ENCODE results near the gene DUSP3. TPM values are rescaled to one million over a fixed set of nuclear protein-coding genes. Genes with fewer than 3 reads are reported as not detected.

The DUSP3 gene
- total RNA-seq, 2 experiments from 2014 or later, result 12.2 to 13.5 TPM

DNA sequence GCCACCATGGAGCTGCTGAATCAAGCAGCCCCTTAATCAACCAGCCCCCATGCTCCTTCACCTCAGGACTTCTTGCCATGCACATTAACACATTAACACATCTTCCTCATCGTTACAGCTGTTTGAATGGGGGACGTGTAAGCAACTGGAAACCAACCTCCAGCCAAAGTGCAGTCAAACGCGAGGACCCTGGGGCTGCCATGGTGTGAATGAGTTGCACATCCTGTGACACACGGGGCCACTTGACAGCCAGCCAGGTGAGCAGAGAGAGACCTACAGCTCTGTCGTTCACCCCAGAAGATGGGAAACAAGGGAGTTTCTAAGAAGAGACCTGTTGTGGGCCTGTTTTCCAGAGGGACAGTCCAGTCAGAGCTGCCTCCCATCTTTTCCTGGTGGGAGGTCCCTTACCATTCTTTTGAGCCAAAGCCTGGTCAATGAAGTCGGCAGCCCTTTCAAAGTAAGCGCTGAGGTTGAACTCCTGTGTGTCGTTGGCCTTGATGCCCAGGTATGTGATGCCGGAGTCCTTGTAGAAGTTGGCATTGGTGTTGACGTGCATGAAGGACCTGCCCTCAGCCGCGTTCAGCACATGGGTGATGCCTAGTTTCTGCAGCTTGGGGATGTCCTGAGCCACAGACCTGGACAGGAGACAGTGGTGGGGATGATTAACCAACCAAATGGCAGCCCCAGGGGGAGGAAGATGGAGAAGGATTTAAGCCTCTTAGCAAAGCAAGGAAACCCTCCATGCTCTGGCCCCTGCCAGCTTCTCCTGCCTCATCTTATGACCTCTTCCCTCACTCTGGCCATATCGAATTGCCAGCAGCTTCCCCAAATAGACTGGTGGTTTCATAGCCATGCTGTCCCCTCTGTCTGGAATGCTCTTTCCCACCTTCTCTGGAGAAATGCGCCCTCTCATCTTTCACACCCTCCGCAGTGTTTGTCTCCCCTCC, 4.2 kb downstream of the DUSP3 start:
- CTCF ChIA-PET, result interaction anchor here (0.7 to 2.7 kb wide), 4 partner anchors 8 to 198 kb away, joined by 3 to 15 read pairs (median 4); no protein-coding TSS in a partner anchor
- H3K27ac Mint-ChIP-seq, result no peak overlapping the region
- DNase-seq, result no peak
- intact Hi-C loops (cut with micrococcal nuclease), result no loop called here
- peaks cover 19% of the 10 kb centered on the region for H3K36me3 Mint-ChIP-seq (ENCODE audit: low read depth)
- H3K4me1 Mint-ChIP-seq (ENCODE audit: low read depth), result peaks cover 9% of the 10 kb centered on the region
- H3K4me3 Mint-ChIP-seq, result no peak overlapping the region
- H3K9me3 Mint-ChIP-seq, result no peaks in the 10 kb centered on the region
- no peaks in the 10 kb centered on the region for H3K27me3 Mint-ChIP-seq (ENCODE audit: low read depth)

DNA sequence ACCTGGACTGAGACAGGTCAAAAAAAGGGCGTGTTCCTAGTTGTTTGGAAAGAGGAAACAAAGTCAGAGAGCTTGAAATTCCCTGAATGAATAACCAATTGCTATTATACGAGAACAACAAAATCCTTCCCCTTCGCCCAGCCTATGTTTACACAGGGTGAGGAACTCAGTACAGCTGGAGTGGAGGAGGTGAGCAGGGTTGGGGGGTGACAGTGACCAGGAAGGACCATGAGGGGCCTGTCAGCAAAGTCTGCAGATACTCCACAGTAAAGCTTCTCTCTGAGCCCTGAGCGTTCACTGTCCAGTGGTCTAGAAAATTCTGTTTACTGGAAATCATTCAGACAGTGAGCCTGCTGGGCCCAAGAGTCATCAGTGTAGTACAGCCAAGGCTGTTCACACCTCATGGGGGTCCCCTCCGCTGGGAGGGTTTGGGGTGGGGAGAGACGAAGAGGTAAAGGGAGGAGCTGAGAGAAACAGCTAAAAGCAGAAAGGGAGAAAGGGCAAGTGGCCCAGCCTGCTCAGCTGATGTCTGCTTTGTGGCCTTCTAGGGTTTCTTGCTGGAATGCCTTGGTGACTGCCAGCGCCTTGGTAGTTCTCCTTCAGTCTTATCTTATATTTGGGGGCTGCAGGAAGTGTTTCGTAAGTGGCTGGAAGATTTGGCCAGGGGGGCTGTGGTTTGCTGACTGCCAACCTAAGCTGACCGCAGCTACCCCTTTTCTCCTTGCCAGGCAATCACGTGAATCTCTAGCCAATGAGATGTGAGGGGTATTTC, 5.7 kb downstream of the DUSP3 start:
- H3K27me3 Mint-ChIP-seq (ENCODE audit: low read depth), result no peaks in the 10 kb centered on the region
- H3K9me3 Mint-ChIP-seq, result no peaks in the 10 kb centered on the region
- CTCF ChIA-PET, result interaction anchor here (0.9 to 1.7 kb wide), 3 partner anchors 12 to 78 kb away, joined by 3 to 4 read pairs (median 4); partner anchors contain the start of gene SOST
- H3K36me3 Mint-ChIP-seq (ENCODE audit: low read depth), result peaks cover 20% of the 10 kb centered on the region
- no peak for DNase-seq
- intact Hi-C loops (cut with micrococcal nuclease), result no loop called here
- no peak overlapping the region for H3K4me3 Mint-ChIP-seq
- peaks cover 4% of the 10 kb centered on the region for H3K4me1 Mint-ChIP-seq (ENCODE audit: low read depth)
- no peak overlapping the region for H3K27ac Mint-ChIP-seq

DNA sequence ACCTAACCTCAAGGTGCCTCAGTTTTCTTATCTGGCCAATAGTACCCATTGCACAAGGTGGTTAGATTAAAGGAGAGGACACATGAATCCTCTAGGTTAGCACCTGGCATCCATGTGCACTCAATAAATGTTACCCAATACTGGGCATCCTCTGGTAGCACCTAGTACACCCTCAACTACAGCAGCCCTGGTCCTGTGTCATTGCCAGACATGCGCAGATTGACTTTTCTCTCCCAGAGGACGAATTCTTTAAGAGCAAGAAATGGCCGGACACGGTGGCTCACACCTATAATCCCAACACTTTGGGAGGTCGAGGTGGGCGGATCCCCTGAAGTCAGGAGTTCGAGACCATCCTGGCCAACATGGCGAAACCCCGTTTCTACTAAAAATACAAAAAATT, 7.3 kb downstream of the DUSP3 start:
- peaks cover under 1% of the 10 kb centered on the region for H3K4me1 Mint-ChIP-seq (ENCODE audit: low read depth)
- H3K27ac Mint-ChIP-seq, result no peak overlapping the region
- no peak overlapping the region for H3K4me3 Mint-ChIP-seq
- DNase-seq, result no peak
- peaks cover 20% of the 10 kb centered on the region for H3K36me3 Mint-ChIP-seq (ENCODE audit: low read depth)
- no peaks in the 10 kb centered on the region for H3K9me3 Mint-ChIP-seq
- no peaks in the 10 kb centered on the region for H3K27me3 Mint-ChIP-seq (ENCODE audit: low read depth)
- CTCF ChIA-PET, result interaction anchor here (0.6 kb wide), 1 partner anchor 126 kb away, joined by 7 read pairs; no protein-coding TSS in a partner anchor
- intact Hi-C loops (cut with micrococcal nuclease), result no loop called here

DNA sequence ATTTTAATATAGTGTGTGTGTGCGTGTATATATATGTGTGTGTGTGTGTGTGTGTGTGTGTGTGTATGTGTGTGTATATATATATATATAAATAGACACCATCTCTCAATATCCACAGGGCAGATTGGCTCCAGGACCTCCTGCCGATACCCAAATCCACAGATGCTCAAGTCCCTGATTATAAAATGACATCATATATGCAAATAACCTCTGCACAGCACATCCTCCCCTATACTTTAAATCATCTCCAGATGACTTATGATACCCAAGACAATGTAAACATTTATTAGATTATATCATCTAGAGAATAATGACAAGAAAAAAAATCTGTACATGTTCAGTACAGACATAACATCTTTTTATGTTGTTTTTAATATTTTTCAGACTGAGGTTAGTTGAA, 7.8 kb downstream of the DUSP3 start:
- Mint-ChIP-seq H3K4me3 (no peak overlapping the region), H3K9me3 (no peaks in the 10 kb centered on the region), H3K36me3 (ENCODE audit: low read depth) (peaks cover 22% of the 10 kb centered on the region), H3K27ac (no peak overlapping the region), H3K27me3 (ENCODE audit: low read depth) (no peaks in the 10 kb centered on the region), H3K4me1 (ENCODE audit: low read depth) (no peaks in the 10 kb centered on the region)
- intact Hi-C loops (cut with micrococcal nuclease), result no loop called here
- CTCF ChIA-PET, result no interaction called here
- DNase-seq, result no peak

DNA sequence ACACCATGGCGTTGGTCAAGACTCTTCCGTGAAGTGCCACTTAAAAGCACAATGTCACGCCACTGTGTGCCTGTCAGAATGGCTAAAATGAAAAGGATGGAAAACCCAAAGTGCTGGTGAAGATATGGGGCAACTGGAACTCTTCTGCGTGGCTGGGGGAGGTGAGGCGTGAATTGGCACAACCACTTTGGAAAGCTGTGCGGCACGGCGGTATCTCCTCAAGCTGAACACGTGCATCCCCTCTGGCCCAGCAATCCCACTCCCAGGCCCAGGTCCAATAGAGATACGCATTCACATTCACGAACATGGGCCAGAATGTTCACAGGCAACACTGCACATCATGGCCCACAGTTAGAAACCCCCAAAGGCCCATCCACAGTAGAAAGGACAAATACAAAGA, 8.9 kb downstream of the DUSP3 start:
- CTCF ChIA-PET, result interaction anchor here (5.0 kb wide), 1 partner anchor 76 kb away, joined by 70 read pairs; no protein-coding TSS in a partner anchor
- Mint-ChIP-seq H3K4me3 (no peak overlapping the region), H3K4me1 (ENCODE audit: low read depth) (no peaks in the 10 kb centered on the region), H3K36me3 (ENCODE audit: low read depth) (peaks cover 22% of the 10 kb centered on the region), H3K27me3 (ENCODE audit: low read depth) (no peaks in the 10 kb centered on the region), H3K9me3 (no peaks in the 10 kb centered on the region), H3K27ac (no peak overlapping the region)
- intact Hi-C loops (cut with micrococcal nuclease), result no loop called here
- no peak for DNase-seq

DNA sequence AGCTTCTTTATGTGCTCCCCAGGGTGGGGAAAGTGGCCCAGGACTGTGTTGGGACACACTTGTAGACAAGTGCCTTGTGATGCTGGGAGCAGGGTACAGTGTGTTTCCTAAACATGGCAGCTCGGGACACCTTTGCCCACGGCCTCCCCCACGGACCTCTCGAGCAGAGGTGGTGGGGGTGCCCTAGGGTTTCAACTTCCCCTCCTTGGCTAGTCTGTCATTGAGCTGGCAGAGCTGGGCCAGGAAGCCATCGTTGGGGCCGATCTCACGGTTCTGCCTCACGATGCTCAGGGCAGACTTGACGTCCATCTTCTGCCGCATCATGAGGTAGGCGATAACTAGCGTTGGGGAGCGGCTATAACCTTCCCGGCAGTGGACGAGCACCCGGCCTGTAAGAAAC, 9.4 kb downstream of the DUSP3 start:
- no peaks in the 10 kb centered on the region for H3K27me3 Mint-ChIP-seq (ENCODE audit: low read depth)
- H3K4me1 Mint-ChIP-seq (ENCODE audit: low read depth), result no peaks in the 10 kb centered on the region
- CTCF ChIA-PET, result interaction anchor here (5.0 kb wide), 1 partner anchor 75 kb away, joined by 70 read pairs; no protein-coding TSS in a partner anchor
- intact Hi-C loops (cut with micrococcal nuclease), result no loop called here
- no peak overlapping the region for H3K4me3 Mint-ChIP-seq
- H3K9me3 Mint-ChIP-seq, result no peaks in the 10 kb centered on the region
- H3K36me3 Mint-ChIP-seq (ENCODE audit: low read depth), result peaks cover 21% of the 10 kb centered on the region
- no peak for DNase-seq
- H3K27ac Mint-ChIP-seq, result no peak overlapping the region

DNA sequence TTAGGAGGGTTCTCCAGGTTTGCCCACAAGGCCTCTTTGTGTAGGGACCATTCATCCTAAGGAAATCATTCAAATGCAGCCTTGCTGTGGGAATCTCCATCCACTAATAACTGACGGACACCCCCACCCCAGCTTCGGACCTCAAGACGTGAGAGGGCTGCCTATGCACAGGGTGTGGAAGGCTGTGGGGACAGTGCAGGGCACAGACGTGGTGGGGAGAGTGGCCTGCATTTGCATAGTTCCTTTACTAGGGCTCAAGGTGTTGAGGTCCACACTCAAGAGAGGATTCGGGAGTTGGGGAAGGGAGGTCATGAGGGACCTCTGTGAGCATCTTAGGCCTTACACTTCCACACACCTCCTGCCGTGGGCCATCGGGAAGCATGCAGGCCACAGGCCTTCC, 9.8 kb downstream of the DUSP3 start:
- H3K9me3 Mint-ChIP-seq, result no peaks in the 10 kb centered on the region
- DNase-seq, result no peak
- no peaks in the 10 kb centered on the region for H3K4me1 Mint-ChIP-seq (ENCODE audit: low read depth)
- H3K27ac Mint-ChIP-seq, result no peak overlapping the region
- H3K27me3 Mint-ChIP-seq (ENCODE audit: low read depth), result no peaks in the 10 kb centered on the region
- H3K4me3 Mint-ChIP-seq, result no peak overlapping the region
- CTCF ChIA-PET, result interaction anchor here (0.6 to 5.0 kb wide), 2 partner anchors 23 to 75 kb away, joined by 3 to 70 read pairs; no protein-coding TSS in a partner anchor
- intact Hi-C loops (cut with micrococcal nuclease), result no loop called here
- H3K36me3 Mint-ChIP-seq (ENCODE audit: low read depth), result peaks cover 21% of the 10 kb centered on the region

DNA sequence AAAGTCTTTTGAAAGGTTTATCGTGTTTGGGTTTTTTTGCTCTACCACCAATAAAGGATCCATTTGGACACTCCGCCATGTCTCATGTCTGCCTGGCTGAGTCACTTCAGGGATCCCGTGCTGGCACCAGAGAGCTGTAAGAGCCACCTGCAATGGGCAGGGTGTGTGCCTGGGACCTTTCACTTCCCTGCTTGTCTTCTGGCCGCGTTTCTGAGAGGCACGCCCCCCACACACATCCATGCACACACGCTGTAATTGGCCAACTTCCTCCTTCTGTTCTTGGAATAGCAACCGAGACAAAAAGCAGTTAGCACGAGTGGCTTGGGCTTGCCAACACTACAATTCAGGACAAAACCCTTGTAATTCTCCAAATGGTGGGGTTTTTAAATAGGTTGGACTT, 10.4 kb downstream of the DUSP3 start:
- Mint-ChIP-seq H3K27ac (no peak overlapping the region), H3K9me3 (no peaks in the 10 kb centered on the region), H3K4me3 (no peak overlapping the region), H3K4me1 (ENCODE audit: low read depth) (no peaks in the 10 kb centered on the region), H3K27me3 (ENCODE audit: low read depth) (no peaks in the 10 kb centered on the region), H3K36me3 (ENCODE audit: low read depth) (peaks cover 19% of the 10 kb centered on the region)
- no peak for DNase-seq
- CTCF ChIA-PET, result interaction anchor here (0.6 to 5.0 kb wide), 5 partner anchors 8 to 74 kb away, joined by 3 to 70 read pairs (median 7); partner anchors contain the start of gene CFAP97D1
- intact Hi-C loops (cut with micrococcal nuclease), result no loop called here

DNA sequence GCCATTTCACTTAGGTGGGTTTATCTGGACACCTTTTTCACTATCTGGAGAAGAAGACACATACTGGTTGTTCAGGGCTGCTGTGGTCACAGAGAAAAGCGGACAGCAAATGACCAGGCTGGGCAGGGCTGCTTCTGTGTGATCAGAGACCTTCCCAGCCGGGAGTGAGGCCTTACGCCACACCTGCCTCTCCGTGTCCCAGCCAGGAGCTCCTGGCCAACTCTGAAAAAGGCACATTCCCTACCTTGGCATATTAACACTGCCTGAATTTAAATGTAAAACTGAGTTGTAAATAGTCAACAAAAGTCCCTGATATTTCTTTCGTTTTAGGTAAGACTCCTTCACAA, 11.1 kb downstream of the DUSP3 start:
- Mint-ChIP-seq H3K4me1 (ENCODE audit: low read depth) (no peaks in the 10 kb centered on the region), H3K36me3 (ENCODE audit: low read depth) (peaks cover 12% of the 10 kb centered on the region), H3K9me3 (no peaks in the 10 kb centered on the region), H3K27ac (no peak overlapping the region), H3K4me3 (no peak overlapping the region), H3K27me3 (ENCODE audit: low read depth) (no peaks in the 10 kb centered on the region)
- intact Hi-C loops (cut with micrococcal nuclease), result no loop called here
- DNase-seq, result no peak
- CTCF ChIA-PET, result interaction anchor here (0.6 to 5.0 kb wide), 25 partner anchors 9 to 349 kb away, joined by 3 to 70 read pairs (median 4); partner anchors contain the start of genes CFAP97D1 and SOST

DNA sequence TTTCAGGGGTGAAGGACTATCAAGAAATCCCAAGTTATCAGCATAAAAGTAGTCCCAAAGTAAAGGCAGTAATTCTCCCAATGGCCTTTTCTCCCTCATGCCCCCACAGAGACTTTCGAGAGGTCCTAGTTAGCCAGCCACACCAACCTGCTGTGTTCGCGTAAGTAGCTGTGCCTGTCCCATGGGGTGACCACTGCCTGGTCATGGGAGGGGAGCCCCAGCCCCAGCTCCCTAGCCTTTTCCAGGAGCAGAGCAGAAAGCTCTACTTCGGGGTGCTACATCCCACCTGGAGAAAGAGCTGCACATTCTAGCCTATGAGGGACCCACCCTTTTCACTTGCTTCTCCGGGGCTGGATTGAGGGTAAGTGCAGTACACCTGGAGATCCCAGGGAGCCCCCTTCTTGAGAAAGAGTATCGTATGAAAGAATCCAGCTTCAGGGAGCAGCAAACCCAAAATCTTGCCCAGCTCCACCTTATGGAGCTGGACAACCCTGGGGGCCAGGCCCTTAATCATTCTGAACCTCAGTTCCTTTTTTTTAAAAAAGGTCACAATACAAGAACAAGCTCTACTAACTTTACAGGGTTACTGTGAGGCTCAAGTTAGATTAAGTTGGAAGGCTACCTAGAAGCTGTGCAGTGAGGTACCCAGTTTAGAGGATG, 11.6 kb downstream of the DUSP3 start:
- DNase-seq, result no peak
- Mint-ChIP-seq H3K4me3 (no peak overlapping the region), H3K4me1 (ENCODE audit: low read depth) (no peaks in the 10 kb centered on the region), H3K36me3 (ENCODE audit: low read depth) (peaks cover 8% of the 10 kb centered on the region), H3K27me3 (ENCODE audit: low read depth) (no peaks in the 10 kb centered on the region), H3K27ac (no peak overlapping the region), H3K9me3 (no peaks in the 10 kb centered on the region)
- CTCF ChIA-PET, result interaction anchor here (0.6 to 5.0 kb wide), 31 partner anchors 8 to 349 kb away, joined by 3 to 70 read pairs (median 4); partner anchors contain the start of genes CFAP97D1, DUSP3 and SOST
- intact Hi-C loops (cut with micrococcal nuclease), result no loop called here

DNA sequence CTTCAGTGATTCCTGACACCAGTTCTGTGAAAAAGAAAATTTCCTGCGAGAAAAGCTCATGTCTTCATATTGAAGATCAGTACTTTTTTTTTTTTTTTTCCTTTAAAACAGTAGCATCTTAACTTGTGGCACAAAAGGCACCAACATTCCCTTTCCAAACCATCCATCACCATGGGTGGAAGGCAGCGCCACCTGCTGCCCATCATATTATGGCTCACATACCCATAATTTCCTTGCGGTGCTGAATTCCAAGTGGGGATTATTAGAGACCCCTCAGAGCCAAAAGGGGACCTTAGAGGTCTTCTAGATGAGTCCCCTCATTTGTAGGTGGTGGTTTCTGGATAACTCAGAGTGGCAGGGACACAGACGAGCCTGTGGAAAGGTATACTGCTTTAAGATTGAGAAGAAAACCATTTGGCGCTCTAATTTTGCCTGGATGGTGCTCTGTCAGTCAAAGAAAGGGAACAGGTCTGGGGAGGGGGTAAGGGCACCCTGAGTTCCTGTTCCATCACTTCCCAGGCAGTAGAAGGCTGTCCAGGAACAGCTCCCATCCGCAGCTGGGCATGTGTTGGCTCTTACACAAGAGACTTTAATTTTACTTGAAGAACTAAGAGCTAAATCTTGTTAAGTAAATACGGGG, 12.2 kb downstream of the DUSP3 start:
- CTCF ChIA-PET, result interaction anchor here (0.6 to 5.0 kb wide), 38 partner anchors 8 to 350 kb away, joined by 3 to 70 read pairs (median 4); partner anchors contain the start of genes CFAP97D1 and DUSP3
- Mint-ChIP-seq H3K36me3 (ENCODE audit: low read depth) (peaks cover 5% of the 10 kb centered on the region), H3K4me3 (no peak overlapping the region), H3K9me3 (no peaks in the 10 kb centered on the region), H3K4me1 (ENCODE audit: low read depth) (no peaks in the 10 kb centered on the region), H3K27me3 (ENCODE audit: low read depth) (no peaks in the 10 kb centered on the region), H3K27ac (no peak overlapping the region)
- intact Hi-C loops (cut with micrococcal nuclease), result no loop called here
- peak; percentile 67 for DNase-seq
